GM12874 (cell line): ENCODE measurements around the gene PCDHGA4.
A peak's percentile ranks its signal among the peaks of the same experiment; 100 is the strongest.

Source experiments
- CTCF ChIP-seq: IDR thresholded peaks from 2 replicates; pipeline ENCODE4 v1.5.1; 2011; ENCODE audit warnings: low read depth, mild to moderate bottlenecking, control low read depth, low read length, moderate library complexity; ENCODE audit not compliant: insufficient read depth

The PCDHGA4 gene

GRCh38 chr5:141326088-141326854 is 28.6 kb upstream of the PCDHGA4 start:
- peak; percentile 63; the same call in 1 of the 2 replicates for TF ChIP-seq CTCF

GRCh38 chr5:141328231-141328630 is 26.6 kb upstream of the PCDHGA4 start:
- no peak for TF ChIP-seq CTCF

GRCh38 chr5:141330299-141331080 is 24.3 kb upstream of the PCDHGA4 start, which contains the start of gene PCDHGA1:
Gene PCDHGA1, plus strand, starts transcription at chr5:141330514.
- peak; percentile 45; the same call in 1 of the 2 replicates for TF ChIP-seq CTCF

- peak; percentile 62 for TF ChIP-seq CTCF
These were observed 16.1 kb upstream of the PCDHGA4 start, which contains the start of gene PCDHGA2 for GRCh38 chr5:141338538-141339306. Gene PCDHGA2, plus strand, starts transcription at chr5:141338760.

- TF ChIP-seq CTCF, result no peak
These were observed 12.0 kb upstream of the PCDHGA4 start for GRCh38 chr5:141342773-141343172.

GRCh38 chr5:141343242-141343952 is 11.4 kb upstream of the PCDHGA4 start, which contains the start of gene PCDHGA3:
Gene PCDHGA3, plus strand, starts transcription at chr5:141343829. Its CDS starts 205 bp downstream, at chr5:141344034.
- TF ChIP-seq CTCF, result peak; percentile 32; the same call in 1 of the 2 replicates
